Eye (tissue), 1 donor: Measurements from ENCODE around the gene NAA35.

Experiments
- DNase-seq: peaks from one replicate; pipeline ENCODE4 v3.0.0-alpha.2; 2015

The NAA35 gene

DNA sequence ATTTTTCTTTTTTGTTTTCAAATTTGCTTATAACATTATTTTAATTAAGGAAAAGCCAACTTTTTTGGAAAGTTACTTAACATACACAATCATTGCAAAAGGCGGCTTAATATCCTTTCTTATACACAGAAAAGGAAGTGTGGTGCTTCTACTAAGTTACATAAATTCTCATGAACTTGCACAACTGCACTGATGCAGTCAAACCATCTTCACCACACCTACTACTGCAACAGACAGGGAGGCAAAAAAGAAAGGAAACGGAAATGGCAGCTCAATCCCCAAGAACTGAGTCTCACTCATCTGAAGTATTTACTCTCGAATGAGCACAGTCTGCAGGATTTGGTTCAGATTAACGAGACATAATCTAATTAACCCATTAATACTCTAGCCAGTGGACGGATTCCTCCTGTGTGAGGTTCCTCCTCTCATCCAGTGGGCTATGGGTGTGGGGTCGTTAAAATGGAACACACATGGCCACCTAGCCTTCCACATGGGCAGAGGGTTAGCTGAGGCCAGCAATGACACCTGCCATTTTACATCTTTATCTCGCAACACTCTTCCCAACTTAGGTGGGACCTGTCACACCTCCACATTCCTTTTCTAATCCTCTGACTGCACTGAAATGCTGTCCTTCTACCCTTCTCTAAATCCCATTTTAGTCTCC lies 128.4 kb downstream of the NAA35 start:
- DNase-seq, result no peak
